Measurements from ENCODE around the gene AEN.
"Not testable (repeated sequence)": the region's sequence is repeated elsewhere in the genome, so short reads cannot be mapped to it uniquely, and the experiment has no call there.

The AEN gene

DNA sequence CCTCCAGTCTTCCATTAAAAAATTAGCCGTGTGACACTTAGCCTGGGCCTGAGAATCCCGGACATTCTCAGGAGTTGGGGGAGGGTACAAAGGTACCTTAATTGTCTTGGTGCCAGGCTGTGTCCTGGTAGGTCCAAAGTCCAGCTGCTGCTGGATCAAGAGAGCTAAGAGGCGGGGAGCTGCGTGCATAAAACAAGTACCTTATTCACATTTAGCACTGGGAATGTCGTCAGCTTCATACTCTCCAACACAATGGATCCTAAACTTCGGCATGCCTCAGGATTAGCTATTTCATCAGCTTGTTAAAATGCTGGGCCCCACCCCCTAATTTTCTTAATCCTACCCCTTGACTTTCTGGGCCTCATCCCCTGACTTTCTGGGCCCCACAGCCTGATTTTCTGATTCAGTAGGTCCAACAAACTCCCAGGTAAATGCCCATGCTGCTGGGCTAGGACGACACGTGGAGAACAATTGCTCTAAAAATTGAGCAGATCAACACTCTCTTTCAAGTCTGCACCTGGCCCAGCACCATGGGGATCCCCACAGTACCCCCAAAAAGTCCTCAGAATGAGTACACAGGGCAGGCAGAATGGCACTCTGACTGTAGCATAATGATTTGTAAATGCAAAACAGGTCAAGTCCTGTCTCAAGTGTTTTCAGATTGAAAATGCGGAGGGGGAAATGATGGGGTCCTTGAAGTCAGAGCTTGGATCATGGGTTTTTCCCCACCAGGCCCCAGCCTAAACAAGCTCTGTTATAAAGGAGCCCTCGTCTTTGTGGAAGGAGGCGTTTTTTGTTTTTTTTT is 5.6 kb upstream of the AEN start:
- DNase-seq: no peak

DNA sequence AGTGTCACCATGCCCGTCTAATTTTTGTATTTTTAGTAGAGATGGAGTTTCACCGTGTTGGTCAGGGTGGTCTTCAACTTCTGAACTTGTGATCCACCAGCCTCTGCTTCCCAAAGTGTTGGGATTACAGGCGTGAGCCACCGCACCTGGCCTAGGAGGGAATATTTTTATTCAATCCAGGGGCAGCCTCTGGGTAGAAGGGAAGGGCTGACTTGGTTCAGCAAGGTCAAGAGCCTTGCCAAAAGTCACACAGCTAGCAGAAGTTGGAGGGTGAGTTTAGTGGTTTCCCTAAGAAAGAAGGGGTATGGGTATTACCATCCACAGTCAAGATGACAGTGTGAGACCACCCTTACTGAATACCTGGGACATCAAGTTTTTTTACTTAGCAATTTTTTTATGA is 4.9 kb upstream of the AEN start:
- DNase-seq: no peak

DNA sequence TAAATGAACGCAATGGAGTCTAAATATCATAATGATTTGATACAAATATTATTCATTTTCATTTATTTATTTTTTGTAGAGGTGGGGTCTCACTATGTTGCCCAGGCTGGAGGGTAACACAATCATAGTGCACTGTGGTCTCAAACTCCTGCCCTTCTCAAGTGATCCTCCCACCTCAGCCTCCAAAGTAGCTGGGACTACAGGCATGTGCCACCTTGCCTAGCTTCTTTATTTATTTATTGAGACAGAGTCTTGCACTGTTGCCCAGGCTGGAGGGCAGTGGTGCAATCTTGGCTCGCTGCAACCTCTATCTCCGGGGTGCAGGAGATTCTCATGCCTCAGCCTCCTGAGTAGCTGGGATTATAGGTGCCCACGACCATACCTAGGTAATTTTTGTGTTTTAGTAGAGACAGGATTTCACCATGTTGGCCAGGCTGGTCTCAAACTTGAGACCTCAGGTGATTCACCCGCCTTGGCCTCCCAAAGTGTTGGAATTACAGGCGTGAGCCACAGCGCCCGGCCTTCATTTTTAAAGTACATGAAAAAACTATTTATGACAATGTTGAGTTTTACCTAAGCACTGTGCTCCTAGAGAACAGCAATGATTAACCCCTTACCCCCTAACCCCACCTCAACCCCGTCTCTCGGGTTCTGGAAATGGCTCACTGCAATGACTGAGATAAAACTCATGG is 4.0 kb upstream of the AEN start:
- no peak for DNase-seq

DNA sequence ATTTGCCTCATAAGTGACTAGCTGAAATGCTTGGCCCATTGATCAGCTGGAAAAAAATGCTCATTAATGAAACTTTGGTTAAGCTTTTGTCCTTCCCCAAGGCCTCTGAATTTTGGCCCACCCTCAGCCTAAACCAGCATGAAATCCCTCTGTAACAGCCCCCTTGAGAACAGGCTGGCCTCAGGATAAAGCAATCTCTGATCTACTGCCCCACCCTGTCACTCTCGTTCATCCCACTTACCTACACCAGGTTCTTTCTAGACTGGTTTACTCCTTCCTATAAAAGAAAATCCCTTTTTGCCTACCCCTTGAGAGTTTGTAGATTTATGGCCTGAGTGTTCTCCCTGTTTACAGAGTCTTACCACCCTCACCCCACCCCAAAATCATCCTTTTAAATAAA is 3.4 kb upstream of the AEN start:
- no peak for DNase-seq

GRCh38 chr15:88618686-88619085 is 2.5 kb upstream of the AEN start:
- DNase-seq: no peak

- no peak for DNase-seq
Observed at GRCh38 chr15:88619796-88620195, 1.3 kb upstream of the AEN start.

GRCh38 chr15:88621789-88622604 is 857 bp downstream of the AEN start:
- DNase-seq: no peak

- no peak for DNase-seq
Observed at GRCh38 chr15:88622605-88622975, 1.4 kb downstream of the AEN start.

DNA sequence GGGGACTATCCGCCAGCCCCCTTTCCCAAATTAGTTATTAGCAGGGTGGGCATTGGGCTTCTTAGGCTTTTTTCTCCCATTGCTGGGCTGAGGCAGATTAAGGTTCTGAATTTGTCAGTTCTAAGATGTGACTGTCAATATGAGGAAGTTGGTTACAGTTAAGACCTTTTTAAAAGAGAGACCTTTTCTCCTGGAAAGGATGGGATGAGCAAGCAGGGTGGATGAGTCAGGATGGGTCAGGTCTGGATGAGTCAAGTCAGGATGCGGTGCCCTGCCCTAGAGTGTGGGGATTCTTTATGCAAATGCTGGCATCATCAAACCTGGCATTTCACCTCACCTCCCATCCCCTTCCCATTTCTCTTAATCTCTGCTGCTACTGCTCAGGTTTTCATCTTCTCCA is 1.9 kb downstream of the AEN start:
- no peak for DNase-seq

DNA sequence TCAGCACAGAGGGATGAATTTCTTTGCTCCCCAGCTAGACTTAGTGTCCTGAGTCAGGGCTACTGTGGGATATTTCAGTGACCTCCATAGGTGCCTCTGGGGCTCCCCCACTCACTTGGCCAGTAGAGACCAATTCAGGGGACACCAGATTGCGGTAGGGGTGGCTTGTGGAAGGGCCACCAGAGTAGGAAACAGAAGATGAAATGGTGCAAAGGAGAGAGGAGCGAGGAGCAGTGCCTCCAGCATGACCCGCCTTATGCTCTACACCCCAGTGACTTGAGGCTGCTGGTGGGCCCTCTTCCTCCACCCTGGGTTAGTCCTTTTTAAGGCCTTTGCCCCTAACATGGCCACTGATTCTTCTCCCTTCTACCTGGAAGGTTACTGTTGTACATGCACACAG is 2.5 kb downstream of the AEN start:
- DNase-seq: no peak

DNA sequence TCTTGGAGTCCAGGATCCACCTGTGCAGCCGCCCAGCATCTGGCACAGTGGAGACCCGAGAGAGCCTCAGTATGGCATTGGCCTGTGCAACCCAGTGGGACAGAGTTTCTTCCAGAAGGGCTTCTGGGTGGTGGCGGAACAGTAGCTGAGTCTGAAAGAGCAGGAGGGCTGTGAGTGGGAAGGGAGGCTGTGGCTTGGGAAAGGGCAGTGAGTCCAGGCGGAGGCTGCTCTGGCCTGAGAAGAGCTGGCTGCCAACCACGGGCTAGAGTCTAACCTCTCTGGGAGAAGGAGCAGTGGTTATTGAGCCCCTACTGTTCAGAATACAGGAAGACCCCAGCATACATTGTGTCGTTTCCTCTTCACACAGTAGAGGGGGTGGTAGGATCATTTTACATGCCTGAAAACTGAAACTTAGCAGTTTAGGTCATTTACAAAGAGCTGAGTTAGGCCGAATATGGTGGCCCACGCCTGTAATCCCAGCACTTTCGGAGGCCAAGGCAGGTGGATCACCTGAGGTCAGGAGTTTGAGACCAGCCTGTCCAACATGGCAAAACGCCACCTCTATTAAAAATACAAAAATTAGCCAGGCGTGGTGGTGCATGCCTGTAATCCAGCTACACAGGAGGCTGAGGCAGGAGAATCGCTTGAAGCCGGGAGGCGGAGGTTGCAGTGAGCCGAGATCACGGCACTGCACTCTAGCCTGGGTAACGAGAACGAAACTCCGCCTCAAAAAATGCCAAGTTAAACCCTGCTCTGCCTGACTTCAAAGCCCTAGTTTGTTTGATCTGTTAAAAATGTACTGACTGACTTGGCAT is 3.2 kb downstream of the AEN start:
- no peak for DNase-seq

- no peak for DNase-seq
Observed at GRCh38 chr15:88624971-88625490, 3.9 kb downstream of the AEN start.

GRCh38 chr15:88625943-88626741 is 5.0 kb downstream of the AEN start:
- DNase-seq: no peak

GRCh38 chr15:88627463-88627862 is 6.3 kb downstream of the AEN start:
- no peak for DNase-seq

DNA sequence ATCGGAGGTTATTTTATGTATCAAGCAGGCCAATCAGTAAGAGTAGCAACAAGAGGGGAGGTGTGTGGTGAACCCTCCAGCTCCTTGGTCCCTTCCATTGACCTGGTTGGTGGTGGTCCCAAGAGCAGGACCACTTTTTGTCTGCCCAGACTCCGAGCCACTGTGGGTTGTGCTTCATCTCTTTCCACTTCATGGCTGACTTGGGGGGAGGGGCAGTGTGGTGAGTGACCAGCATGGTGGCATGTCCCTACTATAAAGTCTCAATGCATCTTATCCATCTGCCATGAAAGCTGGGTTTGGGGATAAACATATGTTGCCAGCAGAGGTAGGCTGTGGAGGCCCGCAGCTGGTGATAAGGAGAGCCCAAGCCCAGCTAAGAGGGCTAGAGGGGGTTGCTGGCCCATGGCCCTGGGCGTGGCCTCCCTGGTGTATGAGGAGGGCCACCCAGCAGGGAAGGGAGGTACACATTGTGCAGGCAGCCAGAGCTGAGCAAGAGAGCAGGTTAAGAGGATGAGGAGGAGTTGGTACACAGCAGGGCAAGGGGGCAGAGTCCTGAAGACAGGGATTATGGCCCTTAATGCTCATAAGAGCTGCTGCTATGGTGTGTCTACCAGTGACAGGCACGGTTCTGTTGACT is 7.0 kb downstream of the AEN start:
- no peak for DNase-seq

DNA sequence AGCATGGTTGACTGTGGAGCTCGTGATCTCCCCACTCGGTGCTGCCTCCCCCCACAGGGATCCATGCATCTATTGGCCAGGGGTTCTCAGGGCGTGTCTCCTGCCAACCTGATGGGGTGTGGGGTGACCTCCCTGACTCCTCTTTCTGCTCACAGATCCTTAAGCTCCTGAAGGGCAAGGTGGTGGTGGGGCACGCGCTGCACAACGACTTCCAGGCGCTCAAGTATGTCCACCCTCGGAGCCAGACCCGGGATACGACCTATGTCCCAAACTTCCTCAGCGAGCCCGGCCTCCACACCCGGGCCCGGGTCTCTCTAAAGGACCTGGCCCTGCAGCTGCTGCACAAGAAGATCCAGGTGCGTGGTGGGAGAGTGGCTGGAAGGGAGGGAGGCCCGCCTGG is 7.9 kb downstream of the AEN start:
- DNase-seq: no peak

GRCh38 chr15:88630141-88630721 is 9.1 kb downstream of the AEN start:
- DNase-seq: no peak

- no peak for DNase-seq
Observed at GRCh38 chr15:88630798-88631463, 9.8 kb downstream of the AEN start.

- DNase-seq: no peak
Observed at GRCh38 chr15:88631464-88632028, 10.4 kb downstream of the AEN start.

- not testable (repeated sequence) for DNase-seq
Observed at GRCh38 chr15:88632797-88633196, 11.7 kb downstream of the AEN start.

All from NCI-H187 treated with DMSO at 0.1 percent for 48 hours (cell line).